NOMO-1 (cell line): Measurements from ENCODE around the gene RINL.
"Not testable (repeated sequence)": the region's sequence is repeated elsewhere in the genome, so short reads cannot be mapped to it uniquely, and the experiment has no call there.

Source experiments
- DNase-seq, 2 experiments: peaks; one replicate each; lab custom pipeline; 2025; ENCODE audit not compliant: unreplicated experiment in 2 of 2; lab: John Stamatoyannopoulos, UW

RINL gene

GRCh38 chr19:38905620-38906019, 27.5 kb upstream of the RINL start:
- DNase-seq: no peak

GRCh38 chr19:38904581-38905539, 26.8 kb upstream of the RINL start:
- DNase-seq: no peak

GRCh38 chr19:38901683-38902082, 23.6 kb upstream of the RINL start:
- no peak for DNase-seq

GRCh38 chr19:38900743-38901190, 22.7 kb upstream of the RINL start:
- no peak for DNase-seq

GRCh38 chr19:38900202-38900629, 22.1 kb upstream of the RINL start:
- DNase-seq: no peak

- peak; percentile 99 to 100 for DNase-seq
Measured at GRCh38 chr19:38899447-38900201, 21.5 kb upstream of the RINL start, which contains the start of the genes NFKBIB and SIRT2. TSS of gene NFKBIB (plus strand) at chr19:38899969. CDS start at chr19:38900033, 64 bp downstream. TSS of gene SIRT2 (minus strand) at chr19:38899618. CDS start at chr19:38899521, 97 bp downstream.

- DNase-seq: no peak
Measured at GRCh38 chr19:38898788-38899446, 20.8 kb upstream of the RINL start.

GRCh38 chr19:38894968-38895367, 16.9 kb upstream of the RINL start:
- DNase-seq: no peak

- DNase-seq: no peak
Measured at GRCh38 chr19:38893341-38893771, 15.3 kb upstream of the RINL start.

- no peak for DNase-seq
Measured at GRCh38 chr19:38892841-38893240, 14.8 kb upstream of the RINL start.

GRCh38 chr19:38891771-38892170, 13.7 kb upstream of the RINL start:
- DNase-seq: no peak

GRCh38 chr19:38890686-38891085, 12.6 kb upstream of the RINL start:
- DNase-seq: no peak

- no peak for DNase-seq
Measured at GRCh38 chr19:38889803-38890202, 11.7 kb upstream of the RINL start.

GRCh38 chr19:38888876-38889275, 10.8 kb upstream of the RINL start:
- no peak for DNase-seq

GRCh38 chr19:38884691-38885090, 6.6 kb upstream of the RINL start:
- DNase-seq: not testable (repeated sequence)

- DNase-seq: no peak
Measured at GRCh38 chr19:38883286-38883685, 5.2 kb upstream of the RINL start.

- DNase-seq: no peak
Measured at GRCh38 chr19:38880882-38881609, 3.0 kb upstream of the RINL start.

- no peak for DNase-seq
Measured at GRCh38 chr19:38880076-38880881, 2.2 kb upstream of the RINL start.

GRCh38 chr19:38879400-38879751, 1.3 kb upstream of the RINL start:
- no peak for DNase-seq
